ENCODE results near the gene HERC2.
"Not testable (repeated sequence)": the region's sequence is repeated elsewhere in the genome, so short reads cannot be mapped to it uniquely, and the experiment has no call there.

DNA sequence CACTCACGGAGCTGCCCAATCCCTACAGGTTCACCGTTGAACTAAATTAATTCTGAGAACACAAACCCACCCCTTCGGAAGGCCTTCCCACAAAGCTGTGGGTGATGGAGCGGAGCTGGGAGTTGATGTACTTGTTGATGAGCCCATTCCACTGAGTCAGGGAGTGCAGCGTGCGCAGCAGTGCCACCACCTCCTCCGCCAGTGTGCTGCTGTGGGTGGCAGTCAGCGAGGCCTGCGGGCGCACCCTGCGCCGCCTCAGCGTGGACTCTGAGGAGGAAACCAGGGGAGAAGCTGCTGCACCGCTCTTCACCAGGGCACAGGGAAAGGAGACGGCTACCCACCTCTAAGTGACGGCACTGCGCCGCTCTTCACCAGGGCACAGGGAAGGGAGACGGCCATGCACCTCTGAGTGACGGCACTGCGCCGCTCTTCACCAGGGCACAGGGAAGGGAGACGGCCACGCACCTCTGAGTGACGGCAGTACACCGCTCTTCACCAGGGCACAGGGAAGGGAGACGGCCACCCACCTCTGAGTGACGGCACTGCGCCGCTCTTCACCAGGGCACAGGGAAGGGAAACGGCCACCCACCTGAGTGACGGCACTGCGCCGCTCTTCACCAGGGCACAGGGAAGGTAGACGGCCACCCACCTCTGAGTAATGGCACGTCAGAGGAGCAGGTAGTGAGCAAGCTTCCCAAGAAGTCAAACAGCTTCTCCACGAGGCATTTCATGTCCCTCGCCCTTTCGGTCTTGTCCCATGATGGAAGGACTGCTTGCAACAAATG is 107.8 kb downstream of the HERC2 start:
- TF ChIP-seq, protein P1, sequence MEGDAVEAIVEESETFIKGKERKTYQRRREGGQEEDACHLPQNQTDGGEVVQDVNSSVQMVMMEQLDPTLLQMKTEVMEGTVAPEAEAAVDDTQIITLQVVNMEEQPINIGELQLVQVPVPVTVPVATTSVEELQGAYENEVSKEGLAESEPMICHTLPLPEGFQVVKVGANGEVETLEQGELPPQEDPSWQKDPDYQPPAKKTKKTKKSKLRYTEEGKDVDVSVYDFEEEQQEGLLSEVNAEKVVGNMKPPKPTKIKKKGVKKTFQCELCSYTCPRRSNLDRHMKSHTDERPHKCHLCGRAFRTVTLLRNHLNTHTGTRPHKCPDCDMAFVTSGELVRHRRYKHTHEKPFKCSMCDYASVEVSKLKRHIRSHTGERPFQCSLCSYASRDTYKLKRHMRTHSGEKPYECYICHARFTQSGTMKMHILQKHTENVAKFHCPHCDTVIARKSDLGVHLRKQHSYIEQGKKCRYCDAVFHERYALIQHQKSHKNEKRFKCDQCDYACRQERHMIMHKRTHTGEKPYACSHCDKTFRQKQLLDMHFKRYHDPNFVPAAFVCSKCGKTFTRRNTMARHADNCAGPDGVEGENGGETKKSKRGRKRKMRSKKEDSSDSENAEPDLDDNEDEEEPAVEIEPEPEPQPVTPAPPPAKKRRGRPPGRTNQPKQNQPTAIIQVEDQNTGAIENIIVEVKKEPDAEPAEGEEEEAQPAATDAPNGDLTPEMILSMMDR (IDR thresholded peaks at IDR 0.05 in 8 of 11, conservative IDR thresholded peaks at IDR 0.05 in 3 of 11) = not testable (repeated sequence)
- not testable (repeated sequence) for TF ChIP-seq POLR2A, POLR2AphosphoS5 (IDR thresholded peaks at IDR 0.05)

Data from spleen (tissue), 7 donors.